ENCODE results near the gene KRTAP15-1.

The KRTAP15-1 gene

GRCh38 chr21:30486180-30486579 is 46.1 kb downstream of the KRTAP15-1 start:
- TF ChIP-seq CTCF (IDR thresholded peaks at IDR 0.05) = no peak
- Histone ChIP-seq H3K36me3 (no peaks in the 10 kb centered on the region), H3K4me1 (ENCODE audit: control insufficient read depth in 1 of 2, insufficient read depth in 1 of 2, low read depth in 1 of 2, low read length in 1 of 2) (no peaks in the 10 kb centered on the region)

GRCh38 chr21:30487336-30487735 is 47.3 kb downstream of the KRTAP15-1 start, which contains the start of gene KRTAP19-2:
KRTAP19-2 (minus strand) TSS chr21:30487436; CDS start chr21:30487348, 88 bp downstream.
- H3K9me3 ChIP-seq = no peaks in the 10 kb centered on the region
- no peaks in the 10 kb centered on the region for H3K27me3 ChIP-seq
- no peak within 1 kb of the TSS for H3K4me3 ChIP-seq (ENCODE audit: low read depth in 1 of 2, low read length in 1 of 2)
- TF ChIP-seq CTCF (IDR thresholded peaks at IDR 0.05) = no peak
- no peak within 1 kb of the TSS for H3K27ac ChIP-seq
- H3K36me3 ChIP-seq = no peaks in the 10 kb centered on the region
- H3K4me1 ChIP-seq (ENCODE audit: control insufficient read depth in 1 of 2, insufficient read depth in 1 of 2, low read depth in 1 of 2, low read length in 1 of 2) = no peaks in the 10 kb centered on the region

More at GRCh38 chr21:30486180-30486579, 46.1 kb downstream of the KRTAP15-1 start:
- Histone ChIP-seq H3K27ac (no peak overlapping the region), H3K9me3 (no peaks in the 10 kb centered on the region), H3K27me3 (no peaks in the 10 kb centered on the region), H3K4me3 (ENCODE audit: low read depth in 1 of 2, low read length in 1 of 2) (no peak overlapping the region)

Measured in neutrophil (primary cell).